Heart left ventricle (tissue), 13 donors: ENCODE results near the gene MINK1.

Experiments
- CTCF ChIP-seq, 12 donors: fragments of 200-600 bp; sonication (generic) in 4 of 12; IDR thresholded peaks; one replicate each; pipeline versions ENCODE4 v1.5.0 to v1.8.0; 2018 to 2022; ENCODE audit warnings: antibody characterized with exemption in 12 of 12, mild to moderate bottlenecking in 5 of 12
- POLR2A ChIP-seq, 2 donors: fragments of 450-650 bp; IDR thresholded peaks; one replicate each; pipeline ENCODE4 v1.6.1; 2017; ENCODE audit warnings: antibody characterized with exemption in 2 of 2, mild to moderate bottlenecking in 2 of 2, moderate library complexity in 2 of 2
- donor health status: ischemic (EF 13 %, LVEDD 7.1; RV severe dilation, severe dysfunction).
- donor health status: DM: no; HTN: yes; CAD: no.
- donor health status: DM: no; HTN: no; CAD: no.
- donor health status: ischemic (EF 25% LVEDD 6.9; RV normal size, moderate dysfunction).
- donor health status: ischemic (EF 25% LVEDD 5.7; RV mildly dilated, moderate dysfunction).
- donor health status: ischemic (EF 35%, LVEDD 5.7; RV mildly dilated, moderate dysfunction).
- donor health status: nonischemic (EF 11% LVEDD 7.7; RV severe dilation, severe dysfunction).
- donor health status: DM: yes; HTN: yes; CAD: no.
- donor health status: PGD.
- donor health status: ischemic (EF 29% LVEDD 5.4; RV normal size, mild dysfunction).
- donor health status: nonischemic (EF 23%, LVEDD 6.1; RV moderate dilation, normal function).

- TF ChIP-seq CTCF (IDR thresholded peaks at IDR 0.05), result no peak
- TF ChIP-seq POLR2A (IDR thresholded peaks at IDR 0.05), result no peak
Observed at GRCh38 chr17:4936436-4936835, 103.3 kb downstream of the MINK1 start.
